Activated T-helper 2 cell treated with anti-CD3 and anti-CD28 coated beads, Interferon-gamma antibody, Interleukin-2, Interleukin-4, amounts not matched to agents 10 μg/mL and 5 μg/mL and 100 μg/mL, durations not matched to agents 14 hours and 24 hours and 36 hours (primary cell): ENCODE data around the gene HM13. TPM values are rescaled to one million over a fixed set of nuclear protein-coding genes. Genes with fewer than 3 reads are reported as not detected.
"Not testable (repeated sequence)": the region's sequence is repeated elsewhere in the genome, so short reads cannot be mapped to it uniquely, and the experiment has no call there.

ENCODE experiments used
- DNase-seq: peaks from one replicate; pipeline ENCODE4 v3.0.0; 2021; ENCODE audit warnings: low spot score
- H3K27ac Mint-ChIP-seq: one replicate; pipeline ENCODE4 v1.8.0; 2021; ENCODE audit warnings: mixed read lengths
- H3K27me3 Mint-ChIP-seq: one replicate; pipeline ENCODE4 v1.8.0; 2021; ENCODE audit warnings: low read depth, mixed read lengths
- H3K36me3 Mint-ChIP-seq: one replicate; pipeline ENCODE4 v1.8.0; 2021; ENCODE audit warnings: low read depth, mixed read lengths
- H3K4me1 Mint-ChIP-seq: one replicate; pipeline ENCODE4 v1.8.0; 2021; ENCODE audit warnings: low read depth, mixed read lengths
- H3K4me3 Mint-ChIP-seq: one replicate; pipeline ENCODE4 v1.8.0; 2021; ENCODE audit warnings: low read depth, mild to moderate bottlenecking, moderate library complexity, mixed read lengths
- H3K9me3 Mint-ChIP-seq: one replicate; pipeline ENCODE4 v1.8.0; 2021; ENCODE audit warnings: mixed read lengths
- intact Hi-C: fragments of 100-400 bp; cut with micrococcal nuclease; formaldehyde crosslinking; loops from one replicate; pipeline ENCODE4 v1.15.1; 2023
- total RNA-seq: library from RNA; stranded (reverse); gene quantifications from 2 replicates; pipeline ENCODE4 v1.2.3, GENCODE V29; 2022

The HM13 gene
- total RNA-seq, 1 donor from 2014 or later, result 184 TPM

DNA sequence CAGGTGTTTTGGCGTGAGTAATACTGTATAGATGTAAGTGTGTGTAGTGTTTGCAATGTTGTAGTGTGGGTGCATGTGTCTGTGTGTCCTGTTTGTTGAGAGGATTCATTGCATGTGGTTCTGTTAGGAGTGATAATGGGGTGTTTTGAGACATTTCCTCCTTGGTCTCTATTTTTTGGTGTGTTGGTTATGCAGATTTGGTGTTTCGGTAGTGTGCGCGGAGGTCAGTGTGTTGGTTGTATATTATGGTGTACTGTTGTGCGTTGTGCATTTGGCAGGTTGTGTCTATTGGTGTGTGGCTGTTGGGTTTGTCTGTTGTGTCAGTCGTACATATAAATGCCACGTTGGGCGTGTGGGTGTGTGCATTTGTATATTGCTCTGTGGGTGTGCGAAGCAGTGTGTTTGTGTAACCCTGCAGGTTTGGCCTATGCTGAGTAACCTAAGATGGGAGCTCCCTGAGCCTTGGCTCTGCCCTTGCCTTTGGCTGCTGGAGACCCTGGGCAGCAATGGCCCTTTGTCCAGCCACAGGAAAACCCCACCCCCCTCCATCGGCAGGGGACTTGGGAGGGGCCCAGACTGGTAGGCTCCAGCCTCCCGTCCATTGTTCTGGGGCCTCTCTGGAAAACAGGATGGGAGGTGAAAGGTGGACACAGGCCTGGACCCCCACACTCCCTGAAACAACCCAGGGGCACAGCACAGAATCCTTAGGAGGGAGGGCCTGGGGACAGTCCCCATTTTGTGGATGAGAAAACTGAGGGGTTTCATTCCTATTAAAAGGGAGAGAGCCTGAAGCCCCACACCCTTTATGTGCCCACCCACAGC is 80.5 kb downstream of the HM13 start:
- Mint-ChIP-seq H3K27me3 (no peaks in the 10 kb centered on the region), H3K36me3 (no peaks in the 10 kb centered on the region), H3K4me3 (no peak overlapping the region), H3K9me3 (no peaks in the 10 kb centered on the region), H3K27ac (no peak overlapping the region), H3K4me1 (no peaks in the 10 kb centered on the region)
- no peak for DNase-seq
- intact Hi-C loops, result no loop called here

DNA sequence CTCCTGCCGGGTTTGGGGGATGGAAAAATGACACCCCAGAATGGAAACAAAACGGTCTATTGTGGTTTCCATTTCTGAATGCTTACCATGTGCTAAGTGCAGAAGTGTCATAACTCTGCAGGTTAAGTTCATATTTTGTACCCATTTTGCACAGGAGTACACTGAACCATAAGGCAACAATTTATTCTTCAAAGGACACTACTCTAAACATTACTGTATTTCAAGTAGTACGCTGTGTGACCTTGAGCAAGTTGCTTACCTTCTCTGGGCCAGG is 81.1 kb downstream of the HM13 start:
- intact Hi-C loops, result no loop called here
- DNase-seq, result no peak
- H3K9me3 Mint-ChIP-seq, result no peaks in the 10 kb centered on the region
- no peaks in the 10 kb centered on the region for H3K36me3 Mint-ChIP-seq
- H3K4me1 Mint-ChIP-seq, result no peaks in the 10 kb centered on the region
- H3K27me3 Mint-ChIP-seq, result no peaks in the 10 kb centered on the region
- H3K4me3 Mint-ChIP-seq, result no peak overlapping the region
- no peak overlapping the region for H3K27ac Mint-ChIP-seq

DNA sequence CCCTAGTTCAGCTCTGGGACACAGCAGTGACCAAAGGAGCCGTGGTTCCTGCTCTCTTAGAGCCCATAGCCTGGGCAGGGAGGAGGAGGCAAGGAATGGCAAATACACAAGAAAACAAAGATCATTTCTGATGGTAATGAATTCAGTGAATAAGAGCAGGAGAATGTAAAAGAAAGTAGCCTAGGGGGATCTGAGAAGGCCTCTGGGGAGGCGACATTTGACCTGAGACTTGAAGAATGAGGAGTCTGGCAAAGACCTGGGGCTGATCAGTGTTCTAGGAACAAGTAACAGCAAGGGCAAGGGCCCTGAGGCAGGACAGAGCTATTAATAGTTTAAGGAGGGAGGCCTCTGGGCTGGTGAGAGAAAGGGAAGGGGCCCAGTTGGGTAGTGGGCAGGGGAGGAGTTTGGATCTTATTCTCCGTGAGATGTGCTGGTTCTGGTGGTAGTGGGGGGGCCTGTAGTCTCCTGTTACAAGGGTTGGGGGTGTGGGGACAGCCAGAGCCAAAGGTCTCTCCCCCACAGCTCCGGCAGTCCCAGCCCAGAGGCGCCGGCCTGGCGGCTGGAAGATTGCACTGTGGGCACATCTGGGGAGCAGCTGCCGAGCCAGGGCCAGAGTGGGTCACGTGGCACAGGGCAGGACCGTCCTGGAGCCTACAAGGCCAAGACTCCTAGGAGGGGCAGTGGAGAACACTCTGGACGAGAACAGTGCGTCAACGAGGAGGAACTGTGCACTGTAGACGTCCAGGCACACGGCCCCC is 81.6 kb downstream of the HM13 start:
- H3K27me3 Mint-ChIP-seq, result peaks cover 1% of the 10 kb centered on the region
- no peaks in the 10 kb centered on the region for H3K4me1 Mint-ChIP-seq
- intact Hi-C loops, result no loop called here
- no peak for DNase-seq
- no peak overlapping the region for H3K4me3 Mint-ChIP-seq
- H3K36me3 Mint-ChIP-seq, result no peaks in the 10 kb centered on the region
- no peak overlapping the region for H3K27ac Mint-ChIP-seq
- no peaks in the 10 kb centered on the region for H3K9me3 Mint-ChIP-seq

DNA sequence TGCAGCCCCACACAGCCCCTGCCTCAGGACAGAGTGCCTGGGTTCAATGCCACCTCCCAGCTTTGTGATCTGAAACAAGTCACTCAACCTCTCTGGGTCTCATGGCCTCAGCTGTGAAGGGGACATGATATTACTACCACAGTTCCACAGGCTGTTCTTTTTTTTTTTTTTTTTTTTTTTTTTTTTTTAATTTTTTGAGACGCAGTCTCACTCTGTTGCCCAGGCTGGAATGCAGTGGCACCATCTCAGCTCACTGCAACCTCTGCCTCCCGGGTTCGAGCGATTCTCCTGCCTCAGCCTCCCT is 82.1 kb downstream of the HM13 start:
- DNase-seq, intact Hi-C loops: not testable (repeated sequence)

DNA sequence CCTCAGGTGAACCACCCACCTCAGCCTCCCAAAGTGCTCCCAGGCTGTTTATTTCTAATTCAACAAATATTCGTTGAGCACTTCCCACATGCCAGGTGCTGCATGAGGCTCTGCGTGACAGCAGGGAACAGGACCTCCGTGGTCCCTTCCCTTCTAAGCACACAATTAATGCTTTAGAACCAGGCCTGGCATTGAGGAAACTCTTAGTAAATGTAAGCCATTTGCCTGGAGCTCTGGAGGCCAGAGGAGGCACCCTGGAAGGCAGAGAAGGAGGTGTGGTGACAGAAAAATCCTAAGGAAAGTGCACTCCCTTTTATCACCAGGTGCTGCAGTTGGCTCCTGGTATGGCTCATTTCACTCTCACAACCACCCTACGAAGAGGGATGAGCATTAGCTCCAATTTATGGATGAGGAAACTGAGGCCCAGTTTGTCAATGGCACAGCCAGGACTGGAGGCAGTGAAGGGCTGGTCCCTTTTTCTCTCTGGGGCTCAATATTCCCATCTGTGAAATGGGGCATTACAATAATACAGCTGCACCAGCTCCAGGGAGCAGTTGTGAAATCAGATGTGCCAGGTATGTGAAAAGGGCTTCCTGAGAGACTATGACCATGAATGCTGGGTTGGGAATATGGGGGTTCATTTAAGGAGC is 82.7 kb downstream of the HM13 start:
- peaks cover 2% of the 10 kb centered on the region for H3K27me3 Mint-ChIP-seq
- no peak overlapping the region for H3K27ac Mint-ChIP-seq
- no peaks in the 10 kb centered on the region for H3K4me1 Mint-ChIP-seq
- no peaks in the 10 kb centered on the region for H3K36me3 Mint-ChIP-seq
- H3K4me3 Mint-ChIP-seq, result no peak overlapping the region
- DNase-seq, result no peak
- no peaks in the 10 kb centered on the region for H3K9me3 Mint-ChIP-seq
- intact Hi-C loops, result no loop called here

More for the DNA sequence above, 82.1 kb downstream of the HM13 start:
- not testable (repeated sequence) for H3K27me3 Mint-ChIP-seq, H3K9me3 Mint-ChIP-seq, H3K27ac Mint-ChIP-seq, H3K4me3 Mint-ChIP-seq, H3K4me1 Mint-ChIP-seq, H3K36me3 Mint-ChIP-seq

DNA sequence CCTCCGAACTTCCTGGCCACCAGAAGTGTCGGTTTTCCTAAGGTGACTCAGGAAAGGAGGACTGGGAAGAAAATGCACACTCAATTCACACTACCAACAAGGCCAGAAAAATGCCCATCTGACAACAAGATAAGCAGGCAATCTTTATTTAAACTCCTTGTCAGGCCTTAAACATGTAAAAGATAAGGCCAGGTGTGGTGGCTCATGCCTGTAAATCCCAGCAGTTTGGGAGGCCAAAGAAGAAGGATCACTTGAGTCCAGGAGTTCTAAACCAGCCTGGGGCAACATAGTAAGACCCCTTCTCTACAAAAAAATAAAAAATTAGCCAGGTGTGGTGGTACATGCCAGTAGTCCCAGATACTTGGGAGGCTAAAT is 83.2 kb downstream of the HM13 start:
- Mint-ChIP-seq H3K36me3 (no peaks in the 10 kb centered on the region), H3K4me3 (no peak overlapping the region), H3K27me3 (peaks cover 4% of the 10 kb centered on the region), H3K27ac (no peak overlapping the region), H3K9me3 (no peaks in the 10 kb centered on the region), H3K4me1 (peaks cover under 1% of the 10 kb centered on the region)
- intact Hi-C loops, result no loop called here
- DNase-seq, result no peak

DNA sequence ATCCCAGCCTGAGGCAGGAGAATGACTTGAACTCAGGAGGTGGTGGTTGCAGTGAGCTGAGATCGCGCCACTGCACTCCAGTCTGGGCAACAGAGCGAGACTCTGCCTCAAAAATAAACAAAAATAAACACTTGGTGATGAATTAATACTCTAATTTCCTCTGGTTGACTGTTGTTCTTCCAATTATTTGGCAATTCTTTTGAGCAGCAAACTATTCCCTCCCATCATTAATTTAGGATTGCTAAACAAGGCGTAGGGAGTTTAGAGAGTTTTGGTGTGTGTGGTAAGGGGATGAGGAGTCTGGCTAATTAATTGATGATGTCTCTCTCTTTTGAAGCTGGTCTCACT is 88.2 kb downstream of the HM13 start:
- H3K27me3 Mint-ChIP-seq, result peaks cover 31% of the 10 kb centered on the region
- H3K27ac Mint-ChIP-seq, result no peak overlapping the region
- no peak for DNase-seq
- H3K4me1 Mint-ChIP-seq, result peaks cover 23% of the 10 kb centered on the region
- H3K4me3 Mint-ChIP-seq, result no peak overlapping the region
- H3K9me3 Mint-ChIP-seq, result no peaks in the 10 kb centered on the region
- intact Hi-C loops, result no loop called here
- no peaks in the 10 kb centered on the region for H3K36me3 Mint-ChIP-seq

DNA sequence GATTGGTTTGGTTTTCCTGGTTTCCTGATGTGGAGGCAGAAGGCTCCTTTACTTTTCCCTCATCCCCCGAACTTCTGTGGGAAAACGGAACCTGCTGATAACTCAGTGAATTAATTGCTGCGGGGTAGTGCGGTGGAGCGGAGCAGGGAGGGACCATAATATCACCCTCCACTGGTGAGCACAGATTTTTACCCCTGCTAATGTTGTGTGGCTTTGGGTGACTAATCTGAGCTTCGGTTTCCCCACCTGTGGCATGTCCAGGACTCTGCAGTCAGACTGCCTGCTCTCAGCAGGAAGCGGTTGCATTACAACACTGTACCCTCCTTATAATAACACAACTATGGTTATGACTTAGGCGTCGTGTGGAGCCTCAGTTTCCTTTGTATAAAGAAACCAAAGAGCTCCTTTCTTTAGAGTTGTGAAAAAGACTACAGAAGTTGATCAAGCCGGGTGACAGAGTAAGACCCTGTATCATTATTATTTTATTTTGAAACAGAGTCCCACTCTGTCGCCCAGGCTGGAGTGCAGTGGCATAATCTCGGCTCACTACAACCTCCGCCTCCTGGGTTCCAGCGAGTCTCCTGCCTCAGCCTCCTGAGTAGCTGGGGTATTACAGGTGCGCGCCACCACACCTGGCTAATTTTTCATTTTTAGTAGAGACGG is 88.7 kb downstream of the HM13 start:
- H3K27me3 Mint-ChIP-seq, result peaks cover 37% of the 10 kb centered on the region
- intact Hi-C loops, result no loop called here
- DNase-seq, result peak; percentile 43
- H3K4me3 Mint-ChIP-seq, result peak overlapping the region; percentile 17
- no peaks in the 10 kb centered on the region for H3K36me3 Mint-ChIP-seq
- peaks cover 23% of the 10 kb centered on the region for H3K4me1 Mint-ChIP-seq
- no peaks in the 10 kb centered on the region for H3K9me3 Mint-ChIP-seq
- H3K27ac Mint-ChIP-seq, result no peak overlapping the region

DNA sequence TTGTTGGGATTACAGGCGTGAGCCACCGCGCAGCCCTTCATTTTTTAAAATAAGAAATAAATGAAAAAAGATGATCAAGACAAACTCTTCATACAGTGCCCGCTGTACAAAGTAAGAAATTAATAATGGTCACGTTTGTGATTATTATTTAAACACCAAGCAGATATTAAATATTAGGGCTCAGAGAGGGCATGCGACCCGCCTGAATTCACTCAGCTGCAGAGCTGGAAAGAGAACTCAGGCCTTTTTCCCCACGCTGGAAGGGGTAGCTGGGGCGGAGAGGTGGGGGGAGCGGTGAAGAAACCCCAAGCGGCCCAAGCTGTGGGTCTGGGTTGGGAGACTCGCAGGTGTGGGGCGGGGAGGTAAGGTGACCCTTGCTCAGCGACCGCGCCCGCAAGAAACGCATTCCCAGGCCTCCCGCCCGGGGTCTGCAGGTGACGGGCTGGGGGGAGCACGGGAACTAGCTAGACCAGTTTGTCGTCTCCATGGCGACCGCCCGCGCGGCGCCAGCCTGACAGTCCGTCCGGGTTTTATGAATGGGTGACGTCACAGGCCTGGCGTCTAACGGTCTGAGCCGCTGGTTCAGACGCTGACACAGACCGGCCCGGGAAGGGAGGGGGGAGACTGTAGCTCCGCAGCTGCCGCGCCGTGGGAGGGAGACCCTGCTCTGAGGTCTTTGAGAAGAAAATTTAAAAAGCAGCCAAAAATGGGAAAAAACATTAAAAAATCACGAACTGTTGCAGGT is 89.8 kb downstream of the HM13 start:
- Mint-ChIP-seq H3K27ac (peak overlapping the region; percentile 53), H3K9me3 (no peaks in the 10 kb centered on the region), H3K4me1 (peaks cover 23% of the 10 kb centered on the region), H3K27me3 (peaks cover 43% of the 10 kb centered on the region), H3K36me3 (no peaks in the 10 kb centered on the region), H3K4me3 (peak overlapping the region; percentile 87)
- intact Hi-C loops, result loop anchor here (1.0 to 2.0 kb wide), 3 partner anchors 8 to 119 kb away; partner anchors contain the start of gene BCL2L1
- DNase-seq, result peak; percentile 70

DNA sequence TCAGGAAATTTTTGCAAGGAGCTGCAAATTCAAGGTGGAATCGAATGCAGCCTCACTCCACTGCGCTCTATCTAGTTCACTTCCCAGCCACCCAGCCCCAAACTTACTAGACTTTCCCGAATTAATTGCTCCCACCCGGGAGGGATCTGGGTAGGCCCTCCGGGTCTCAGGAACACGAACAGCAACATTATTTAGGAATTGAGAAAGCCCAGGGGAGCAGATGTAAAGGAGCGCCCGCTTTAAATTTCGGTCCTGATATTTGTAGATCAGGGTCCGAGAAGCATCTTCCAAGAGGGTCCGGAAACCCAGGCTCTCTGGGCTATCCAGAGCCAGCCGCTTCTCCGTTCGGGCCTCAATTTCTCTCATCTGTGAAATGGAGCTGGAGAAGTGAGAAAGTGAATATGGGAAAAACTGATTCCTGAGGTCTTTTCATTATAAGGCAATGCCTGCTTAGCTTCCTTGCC is 90.4 kb downstream of the HM13 start:
- H3K27me3 Mint-ChIP-seq, result peaks cover 44% of the 10 kb centered on the region

DNA sequence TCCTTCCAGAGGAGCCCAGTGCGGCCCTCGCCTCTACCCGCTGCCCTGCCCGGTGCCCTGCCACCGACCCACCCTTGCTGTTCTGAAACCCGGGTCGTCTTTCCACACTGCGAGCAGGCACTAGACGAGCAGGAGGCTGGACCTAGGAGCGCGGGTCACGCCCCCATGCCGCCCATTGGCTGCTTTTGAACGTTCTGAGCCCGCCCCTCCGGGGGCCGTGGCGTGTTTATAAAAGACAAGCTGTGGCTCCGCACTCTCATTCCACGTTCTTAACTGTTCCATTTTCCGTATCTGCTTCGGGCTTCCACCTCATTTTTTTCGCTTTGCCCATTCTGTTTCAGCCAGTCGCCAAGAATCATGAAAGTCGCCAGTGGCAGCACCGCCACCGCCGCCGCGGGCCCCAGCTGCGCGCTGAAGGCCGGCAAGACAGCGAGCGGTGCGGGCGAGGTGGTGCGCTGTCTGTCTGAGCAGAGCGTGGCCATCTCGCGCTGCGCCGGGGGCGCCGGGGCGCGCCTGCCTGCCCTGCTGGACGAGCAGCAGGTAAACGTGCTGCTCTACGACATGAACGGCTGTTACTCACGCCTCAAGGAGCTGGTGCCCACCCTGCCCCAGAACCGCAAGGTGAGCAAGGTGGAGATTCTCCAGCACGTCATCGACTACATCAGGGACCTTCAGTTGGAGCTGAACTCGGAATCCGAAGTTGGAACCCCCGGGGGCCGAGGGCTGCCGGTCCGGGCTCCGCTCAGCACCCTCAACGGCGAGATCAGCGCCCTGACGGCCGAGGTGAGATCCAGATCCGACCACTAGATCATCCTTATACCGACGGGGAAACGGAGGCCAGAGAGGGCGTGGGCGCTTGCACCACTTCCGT is 91.0 kb downstream of the HM13 start, which contains the start of gene ID1:
TSS of gene ID1 (plus strand) at position 259 of the 871 bp plus-strand sequence. CDS start at position 358, 99 bp downstream.
- H3K27ac Mint-ChIP-seq, result peak within 1 kb of the TSS; percentile 53
- no peaks in the 10 kb centered on the region for H3K36me3 Mint-ChIP-seq
- intact Hi-C loops, result loop anchor here (2.0 kb wide), 2 partner anchors 32 to 118 kb away; partner anchors contain the start of gene BCL2L1
- peak; percentile 84 for DNase-seq
- H3K4me3 Mint-ChIP-seq, result peak within 1 kb of the TSS; percentile 87
- peaks cover 23% of the 10 kb centered on the region for H3K4me1 Mint-ChIP-seq
- no peaks in the 10 kb centered on the region for H3K9me3 Mint-ChIP-seq
- H3K27me3 Mint-ChIP-seq, result peaks cover 44% of the 10 kb centered on the region

More for the DNA sequence above, 90.4 kb downstream of the HM13 start:
- intact Hi-C loops, result loop anchor here (1.0 to 2.0 kb wide), 3 partner anchors 8 to 118 kb away; partner anchors contain the start of gene BCL2L1
- no peak for DNase-seq
- H3K4me3 Mint-ChIP-seq, result peak overlapping the region; percentile 87
- no peak overlapping the region for H3K27ac Mint-ChIP-seq
- no peaks in the 10 kb centered on the region for H3K36me3 Mint-ChIP-seq
- H3K4me1 Mint-ChIP-seq, result peaks cover 23% of the 10 kb centered on the region
- H3K9me3 Mint-ChIP-seq, result no peaks in the 10 kb centered on the region
